GM23338 (cell line): ENCODE results near the gene TFCP2. TPM values are rescaled to one million over a fixed set of nuclear protein-coding genes. Genes with fewer than 3 reads are reported as not detected.

Experiments used
- ATAC-seq: fragments of 200-7000 bp; cut with Tn5 transposase; 3 replicates; pipeline ENCODE4 v1.9.1; 2020
- DNase-seq: peaks from one replicate; pipeline ENCODE4 v3.0.0-alpha.2; 2015; ENCODE audit warnings: low spot score
- H2AFZ ChIP-seq: fragments of 200-600 bp; sonication (generic); 2 replicates; pipeline ENCODE4 v1.8.0; 2016; ENCODE audit warnings: antibody characterized with exemption, mild to moderate bottlenecking, moderate library complexity
- H3F3A ChIP-seq: fragments of 200-600 bp; sonication (generic); replicated peaks from 2 replicates; pipeline ENCODE4 v1.8.0; 2017; ENCODE audit warnings: antibody characterized with exemption, mixed run types, low read depth
- H3K27ac ChIP-seq: fragments of 200-600 bp; sonication (generic); 2 replicates; pipeline ENCODE4 v1.6.1; 2016; ENCODE audit warnings: low read depth
- H3K27me3 ChIP-seq: fragments of 200-600 bp; sonication (generic); 2 replicates; pipeline ENCODE4 v1.8.0; 2016; ENCODE audit warnings: mild to moderate bottlenecking, mixed run types, moderate library complexity; ENCODE audit not compliant: insufficient read depth
- H3K36me3 ChIP-seq: fragments of 200-600 bp; sonication (generic); 2 replicates; pipeline ENCODE4 v1.8.0; 2016; ENCODE audit warnings: mild to moderate bottlenecking; ENCODE audit not compliant: insufficient read depth
- H3K4me1 ChIP-seq: fragments of 200-600 bp; sonication (generic); 2 replicates; pipeline ENCODE4 v1.8.0; 2016; ENCODE audit warnings: mild to moderate bottlenecking, moderate library complexity; ENCODE audit not compliant: insufficient read depth
- H3K4me2 ChIP-seq: fragments of 200-600 bp; sonication (generic); 2 replicates; pipeline ENCODE4 v1.7.1; 2017; ENCODE audit warnings: mixed run types
- H3K4me3 ChIP-seq: fragments of 200-600 bp; sonication (generic); 2 replicates; pipeline ENCODE4 v1.6.1; 2016; ENCODE audit warnings: mixed run types
- H3K79me2 ChIP-seq: fragments of 200-600 bp; sonication (generic); replicated peaks from 2 replicates; pipeline ENCODE4 v1.8.0; 2017; ENCODE audit warnings: mild to moderate bottlenecking; ENCODE audit not compliant: insufficient read depth
- H3K9me2 ChIP-seq: fragments of 200-600 bp; sonication (generic); 2 replicates; pipeline ENCODE4 v1.8.0; 2017; ENCODE audit not compliant: insufficient read depth
- H4K20me1 ChIP-seq: fragments of 200-600 bp; sonication (generic); replicated peaks from 2 replicates; pipeline ENCODE4 v1.8.0; 2017; ENCODE audit warnings: mild to moderate bottlenecking; ENCODE audit not compliant: insufficient read depth
- H3K27ac Mint-ChIP-seq: 2 replicates; pipeline ENCODE4 v1.8.0; 2020; ENCODE audit warnings: inconsistent platforms, mild to moderate bottlenecking, moderate library complexity, mixed read lengths
- H3K27me3 Mint-ChIP-seq: 3 replicates; pipeline ENCODE4 v1.8.0; 2022; ENCODE audit warnings: low read depth, mild to moderate bottlenecking, moderate library complexity, mixed read lengths, inconsistent platforms; ENCODE audit not compliant: insufficient read depth, poor library complexity
- H3K36me3 Mint-ChIP-seq: 3 replicates; pipeline ENCODE4 v1.8.0; 2021; ENCODE audit warnings: low read depth, mild to moderate bottlenecking, inconsistent platforms, moderate library complexity, mixed read lengths
- H3K4me1 Mint-ChIP-seq: 3 replicates; pipeline ENCODE4 v1.8.0; 2020; ENCODE audit warnings: mild to moderate bottlenecking, inconsistent platforms, mixed read lengths
- H3K4me3 Mint-ChIP-seq: 3 replicates; pipeline ENCODE4 v1.8.0; 2021; ENCODE audit warnings: moderate library complexity, mild to moderate bottlenecking, inconsistent platforms, mixed read lengths
- H3K9me3 Mint-ChIP-seq: 3 replicates; pipeline ENCODE4 v1.8.0; 2020; ENCODE audit warnings: moderate library complexity, mild to moderate bottlenecking, inconsistent platforms, mixed read lengths
- EZH2phosphoT487 ChIP-seq: fragments of 200-600 bp; sonication (generic); IDR thresholded peaks from one replicate; pipeline ENCODE4 v1.8.1; 2018; ENCODE audit warnings: antibody characterized with exemption; ENCODE audit not compliant: unreplicated experiment
- ZNF331 ChIP-seq: fragments of 250-450 bp; sonication (Bioruptor Pico); IDR thresholded peaks from 2 replicates; pipeline ENCODE4 v1.5.0; 2020; ENCODE audit warnings: low read depth, mild to moderate bottlenecking, moderate library complexity
- ZNF462 ChIP-seq: fragments of 250-450 bp; sonication (Bioruptor Pico); IDR thresholded peaks from 2 replicates; pipeline ENCODE4 v1.5.0; 2020; ENCODE audit warnings: mild to moderate bottlenecking, moderate library complexity
- polyA plus RNA-seq: library from polyadenylated mRNA; unstranded; fragments of >200 nt; fragmentation: Nextera tagmentation; extraction: Ambion mirVana; gene quantifications from 2 replicates; pipeline ENCODE4 v1.2.1, GENCODE V29; 2016
- total RNA-seq: library from RNA; depleted of rRNA; stranded (reverse); fragments of >200 nt; shearing (Covaris generic); gene quantifications from 2 replicates; pipeline ENCODE4 v1.2.3, GENCODE V29; 2014
- TF ChIP-seq, protein P1 (sequence below): IDR thresholded peaks from one replicate; pipeline ENCODE4 v1.6.1; 2018; ENCODE audit warnings: antibody characterized with exemption; ENCODE audit not compliant: unreplicated experiment

TFCP2 gene
- total and polyA plus RNA-seq, 2 experiments from 2014 or later, result 15.2 to 30.5 TPM

- TF ChIP-seq ZNF462 (CRISPR knock-in tag), result no peak
- no peak for TF ChIP-seq ZNF331 (CRISPR knock-in tag)
Observed at GRCh38 chr12:51062631-51063397, 110.1 kb downstream of the TFCP2 start (continued).

DNA sequence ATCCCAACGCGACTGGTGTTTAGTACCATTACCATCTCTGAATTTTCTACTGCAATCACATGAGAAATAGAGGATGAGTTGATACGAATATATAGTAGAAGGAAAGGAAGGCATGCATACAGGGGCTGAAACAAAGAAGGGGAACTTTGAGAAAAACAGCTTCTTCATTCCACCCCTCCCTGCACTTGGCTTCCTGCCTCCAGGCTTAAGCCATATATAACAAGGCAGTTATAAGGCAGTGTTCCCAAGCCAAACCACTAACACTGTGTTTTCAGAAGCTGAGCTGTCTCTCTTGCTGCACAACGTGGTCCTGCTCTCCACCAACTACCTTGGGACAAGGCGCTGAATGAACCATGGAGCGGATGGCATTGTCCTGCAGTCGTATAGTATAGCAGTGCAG lies 113.8 kb downstream of the TFCP2 start:
- Mint-ChIP-seq H3K27me3 (peaks cover 8% of the 10 kb centered on the region), H3K27ac (no peak overlapping the region), H3K4me3 (no peak overlapping the region), H3K36me3 (peaks cover 61% of the 10 kb centered on the region), H3K4me1 (no peaks in the 10 kb centered on the region), H3K9me3 (no peaks in the 10 kb centered on the region)
- Histone ChIP-seq H3K27me3 (no peaks in the 10 kb centered on the region), H3K4me1 (no peaks in the 10 kb centered on the region), H3F3A (0 out of 2 replicates have a peak, but pooled peaks cover 6% of the 10 kb centered on the region), H3K9me2 (no peaks in the 10 kb centered on the region), H4K20me1 (peaks cover 6% of the 10 kb centered on the region; the same call in 1 of the 2 replicates), H3K27ac (no peak overlapping the region), H3K36me3 (peaks cover 44% of the 10 kb centered on the region), H3K4me3 (no peak overlapping the region), H3K4me2 (no peak overlapping the region), H3K79me2 (no peaks in the 10 kb centered on the region), H2AFZ (no peak overlapping the region)
- ATAC-seq, result no peak
- DNase-seq, result no peak
- TF ChIP-seq, protein P1, sequence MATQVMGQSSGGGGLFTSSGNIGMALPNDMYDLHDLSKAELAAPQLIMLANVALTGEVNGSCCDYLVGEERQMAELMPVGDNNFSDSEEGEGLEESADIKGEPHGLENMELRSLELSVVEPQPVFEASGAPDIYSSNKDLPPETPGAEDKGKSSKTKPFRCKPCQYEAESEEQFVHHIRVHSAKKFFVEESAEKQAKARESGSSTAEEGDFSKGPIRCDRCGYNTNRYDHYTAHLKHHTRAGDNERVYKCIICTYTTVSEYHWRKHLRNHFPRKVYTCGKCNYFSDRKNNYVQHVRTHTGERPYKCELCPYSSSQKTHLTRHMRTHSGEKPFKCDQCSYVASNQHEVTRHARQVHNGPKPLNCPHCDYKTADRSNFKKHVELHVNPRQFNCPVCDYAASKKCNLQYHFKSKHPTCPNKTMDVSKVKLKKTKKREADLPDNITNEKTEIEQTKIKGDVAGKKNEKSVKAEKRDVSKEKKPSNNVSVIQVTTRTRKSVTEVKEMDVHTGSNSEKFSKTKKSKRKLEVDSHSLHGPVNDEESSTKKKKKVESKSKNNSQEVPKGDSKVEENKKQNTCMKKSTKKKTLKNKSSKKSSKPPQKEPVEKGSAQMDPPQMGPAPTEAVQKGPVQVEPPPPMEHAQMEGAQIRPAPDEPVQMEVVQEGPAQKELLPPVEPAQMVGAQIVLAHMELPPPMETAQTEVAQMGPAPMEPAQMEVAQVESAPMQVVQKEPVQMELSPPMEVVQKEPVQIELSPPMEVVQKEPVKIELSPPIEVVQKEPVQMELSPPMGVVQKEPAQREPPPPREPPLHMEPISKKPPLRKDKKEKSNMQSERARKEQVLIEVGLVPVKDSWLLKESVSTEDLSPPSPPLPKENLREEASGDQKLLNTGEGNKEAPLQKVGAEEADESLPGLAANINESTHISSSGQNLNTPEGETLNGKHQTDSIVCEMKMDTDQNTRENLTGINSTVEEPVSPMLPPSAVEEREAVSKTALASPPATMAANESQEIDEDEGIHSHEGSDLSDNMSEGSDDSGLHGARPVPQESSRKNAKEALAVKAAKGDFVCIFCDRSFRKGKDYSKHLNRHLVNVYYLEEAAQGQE, result no peak
- no peak for TF ChIP-seq ZNF462 (CRISPR knock-in tag)
- TF ChIP-seq EZH2phosphoT487, result no peak
